SK-N-SH treated with all-trans-retinoic acid at 6 μM for 48 hours (cell line): ENCODE data around the gene ABR.

ENCODE experiments used
- CSDC2 ChIP-seq: fragments of 250-450 bp; sonication (Bioruptor Pico); IDR thresholded peaks from 2 replicates; pipeline ENCODE4 v1.5.0; 2020; ENCODE audit warnings: mild to moderate bottlenecking, moderate library complexity
- ESRRG ChIP-seq: fragments of 250-450 bp; sonication (Bioruptor Pico); IDR thresholded peaks from 2 replicates; pipeline ENCODE4 v1.6.1; 2021; ENCODE audit warnings: mild to moderate bottlenecking
- GLIS3 ChIP-seq: fragments of 250-450 bp; sonication (Bioruptor Pico); IDR thresholded peaks from 2 replicates; pipeline ENCODE4 v1.5.0; 2020; ENCODE audit warnings: mild to moderate bottlenecking, moderate library complexity
- ISL1 ChIP-seq: fragments of 250-450 bp; sonication (Bioruptor Pico); IDR thresholded peaks from 2 replicates; pipeline ENCODE4 v2.1.2; 2022; ENCODE audit warnings: mild to moderate bottlenecking, moderate library complexity
- PATZ1 ChIP-seq: fragments of 250-450 bp; sonication (Bioruptor Pico); IDR thresholded peaks from 2 replicates; pipeline ENCODE4 v1.8.0; 2020; ENCODE audit warnings: mild to moderate bottlenecking, moderate library complexity, borderline replicate concordance
- POU6F1 ChIP-seq: fragments of 250-450 bp; sonication (Bioruptor Pico); IDR thresholded peaks from 2 replicates; pipeline ENCODE4 v1.8.0; 2021; ENCODE audit warnings: low read depth, mild to moderate bottlenecking, moderate library complexity, borderline replicate concordance
- RARB ChIP-seq: fragments of 250-450 bp; sonication (Bioruptor Pico); IDR thresholded peaks from 2 replicates; pipeline ENCODE4 v1.8.0; 2021; ENCODE audit warnings: mild to moderate bottlenecking, moderate library complexity
- TCF4 ChIP-seq: fragments of 250-450 bp; sonication (Bioruptor Pico); IDR thresholded peaks from 2 replicates; pipeline ENCODE4 v1.8.0; 2021; ENCODE audit warnings: mild to moderate bottlenecking, moderate library complexity, borderline replicate concordance
- ZC3H10 ChIP-seq: fragments of 250-450 bp; sonication (Bioruptor Pico); IDR thresholded peaks from 2 replicates; pipeline ENCODE4 v1.5.1; 2021; ENCODE audit warnings: mild to moderate bottlenecking, moderate library complexity
- ZFP3 ChIP-seq: fragments of 250-450 bp; sonication (Bioruptor Pico); IDR thresholded peaks from 2 replicates; pipeline ENCODE4 v1.5.0; 2020; ENCODE audit warnings: mild to moderate bottlenecking, moderate library complexity
- ZFP30 ChIP-seq: fragments of 450-650 bp; formaldehyde crosslinking; IDR thresholded peaks from 2 replicates; pipeline ENCODE4 v1.5.0; 2022; ENCODE audit warnings: mild to moderate bottlenecking, moderate library complexity
- ZNF565 ChIP-seq: fragments of 450-650 bp; formaldehyde crosslinking; conservative IDR thresholded peaks from 2 replicates; pipeline ENCODE4 v1.5.0; 2020; ENCODE audit warnings: low read depth, mild to moderate bottlenecking, moderate library complexity
- ZNF70 ChIP-seq: fragments of 450-650 bp; formaldehyde crosslinking; IDR thresholded peaks from 2 replicates; pipeline ENCODE4 v1.5.0; 2020; ENCODE audit warnings: mild to moderate bottlenecking, moderate library complexity
- TF ChIP-seq, protein P1 (sequence below): fragments of 250-450 bp; sonication (Bioruptor Pico); IDR thresholded peaks from 2 replicates; pipeline ENCODE4 v1.5.1; 2020; ENCODE audit warnings: low read depth, mild to moderate bottlenecking, moderate library complexity

DNA sequence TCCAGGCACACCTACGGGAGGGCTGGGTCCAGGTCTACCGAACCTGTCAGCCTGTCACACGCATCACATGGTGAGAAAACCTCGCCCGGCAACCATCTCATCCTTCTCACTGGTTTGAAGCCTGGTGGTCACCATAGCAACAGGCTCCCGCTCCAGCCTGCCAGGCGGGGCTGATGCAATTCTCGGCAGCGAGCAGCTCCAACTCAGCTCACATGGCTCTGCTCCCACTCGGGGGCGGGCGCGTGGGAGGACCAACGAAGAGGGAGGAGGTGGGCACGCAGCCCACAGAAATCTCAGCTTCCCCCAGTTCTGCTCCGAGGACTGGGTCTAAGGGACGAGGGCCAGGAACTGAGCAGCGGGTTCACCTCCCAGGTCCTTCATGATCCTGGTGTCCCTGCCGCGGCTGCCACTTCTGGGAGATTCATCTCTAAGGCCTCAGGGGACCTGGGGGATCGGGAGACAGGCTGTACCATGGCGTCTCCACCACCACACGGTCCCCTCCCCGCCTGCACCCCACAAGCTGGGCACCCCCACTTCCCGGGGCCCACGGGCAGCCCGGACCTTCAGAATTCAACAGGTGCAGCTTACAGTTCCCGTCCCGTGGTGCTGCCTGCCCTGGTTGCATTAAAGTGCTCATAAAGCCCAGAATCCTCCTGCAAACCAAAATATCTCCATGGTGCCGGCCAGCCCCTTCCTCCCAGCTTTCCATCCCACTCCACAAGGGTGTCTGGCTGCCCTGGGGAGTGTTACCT, 25.8 kb downstream of the ABR start:
- TF ChIP-seq GLIS3 (CRISPR knock-in tag) (no peak), PATZ1 (no peak), ZFP3 (no peak), ZNF565 (no peak), TCF4 (CRISPR knock-in tag) (no peak), ISL1 (CRISPR knock-in tag) (no peak), POU6F1 (CRISPR knock-in tag) (no peak), ZC3H10 (CRISPR knock-in tag) (no peak), RARB (CRISPR knock-in tag) (no peak), ESRRG (CRISPR knock-in tag) (no peak), CSDC2 (CRISPR knock-in tag) (no peak), ZNF70 (CRISPR knock-in tag) (no peak), ZFP30 (CRISPR knock-in tag) (no peak)
- TF ChIP-seq, protein P1, sequence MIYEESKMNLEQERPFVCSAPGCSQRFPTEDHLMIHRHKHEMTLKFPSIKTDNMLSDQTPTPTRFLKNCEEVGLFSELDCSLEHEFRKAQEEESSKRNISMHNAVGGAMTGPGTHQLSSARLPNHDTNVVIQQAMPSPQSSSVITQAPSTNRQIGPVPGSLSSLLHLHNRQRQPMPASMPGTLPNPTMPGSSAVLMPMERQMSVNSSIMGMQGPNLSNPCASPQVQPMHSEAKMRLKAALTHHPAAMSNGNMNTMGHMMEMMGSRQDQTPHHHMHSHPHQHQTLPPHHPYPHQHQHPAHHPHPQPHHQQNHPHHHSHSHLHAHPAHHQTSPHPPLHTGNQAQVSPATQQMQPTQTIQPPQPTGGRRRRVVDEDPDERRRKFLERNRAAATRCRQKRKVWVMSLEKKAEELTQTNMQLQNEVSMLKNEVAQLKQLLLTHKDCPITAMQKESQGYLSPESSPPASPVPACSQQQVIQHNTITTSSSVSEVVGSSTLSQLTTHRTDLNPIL (CRISPR knock-in tag): no peak
